Cardiac muscle cell (in vitro differentiated cells and primary cell): ENCODE data around the gene MYCBP2. TPM values are rescaled to one million over a fixed set of nuclear protein-coding genes. Genes with fewer than 3 reads are reported as not detected.

Experiments used
- DNase-seq, 2 donors: peaks; one replicate each; pipeline versions ENCODE4 v3.0.0 to v3.0.0-alpha.2; 2010 to 2017; ENCODE audit warnings: low read depth in 1 of 2, low spot score in 1 of 2
- H3K27ac ChIP-seq: fragments of 200-600 bp; sonication (generic); 2 replicates; pipeline ENCODE4 v1.5.1; 2016
- H3K27me3 ChIP-seq: fragments of 200-600 bp; sonication (generic); 2 replicates; pipeline ENCODE4 v1.6.0; 2016; ENCODE audit warnings: control low read depth
- H3K36me3 ChIP-seq: fragments of 200-600 bp; sonication (generic); 2 replicates; pipeline ENCODE4 v1.5.1; 2016; ENCODE audit warnings: control low read depth
- H3K4me1 ChIP-seq: fragments of 200-600 bp; sonication (generic); 2 replicates; pipeline ENCODE4 v1.8.1; 2017; ENCODE audit warnings: low read depth, mild to moderate bottlenecking, mixed run types
- H3K4me3 ChIP-seq: fragments of 200-600 bp; sonication (generic); 2 replicates; pipeline ENCODE4 v1.5.1; 2016; ENCODE audit warnings: mild to moderate bottlenecking
- H3K9me3 ChIP-seq: fragments of 200-600 bp; sonication (generic); 2 replicates; pipeline ENCODE4 v1.5.1; 2017; ENCODE audit warnings: low read depth, mild to moderate bottlenecking, control low read depth
- polyA plus RNA-seq: library from polyadenylated mRNA; unstranded; fragments of >200 nt; fragmentation: Nextera tagmentation; extraction: Ambion mirVana; gene quantifications from 2 replicates; pipeline ENCODE4 v1.2.1, GENCODE V29; 2016
- total RNA-seq: library from RNA; depleted of rRNA; stranded (reverse); fragments of >200 nt; gene quantifications from 2 replicates; pipeline ENCODE4 v1.2.3, GENCODE V29; 2016
- TF ChIP-seq, protein P1 (sequence below): IDR thresholded peaks from 2 replicates; pipeline ENCODE4 v1.5.1; 2012; ENCODE audit warnings: low read depth, mild to moderate bottlenecking, low read length

MYCBP2 gene, protein sequence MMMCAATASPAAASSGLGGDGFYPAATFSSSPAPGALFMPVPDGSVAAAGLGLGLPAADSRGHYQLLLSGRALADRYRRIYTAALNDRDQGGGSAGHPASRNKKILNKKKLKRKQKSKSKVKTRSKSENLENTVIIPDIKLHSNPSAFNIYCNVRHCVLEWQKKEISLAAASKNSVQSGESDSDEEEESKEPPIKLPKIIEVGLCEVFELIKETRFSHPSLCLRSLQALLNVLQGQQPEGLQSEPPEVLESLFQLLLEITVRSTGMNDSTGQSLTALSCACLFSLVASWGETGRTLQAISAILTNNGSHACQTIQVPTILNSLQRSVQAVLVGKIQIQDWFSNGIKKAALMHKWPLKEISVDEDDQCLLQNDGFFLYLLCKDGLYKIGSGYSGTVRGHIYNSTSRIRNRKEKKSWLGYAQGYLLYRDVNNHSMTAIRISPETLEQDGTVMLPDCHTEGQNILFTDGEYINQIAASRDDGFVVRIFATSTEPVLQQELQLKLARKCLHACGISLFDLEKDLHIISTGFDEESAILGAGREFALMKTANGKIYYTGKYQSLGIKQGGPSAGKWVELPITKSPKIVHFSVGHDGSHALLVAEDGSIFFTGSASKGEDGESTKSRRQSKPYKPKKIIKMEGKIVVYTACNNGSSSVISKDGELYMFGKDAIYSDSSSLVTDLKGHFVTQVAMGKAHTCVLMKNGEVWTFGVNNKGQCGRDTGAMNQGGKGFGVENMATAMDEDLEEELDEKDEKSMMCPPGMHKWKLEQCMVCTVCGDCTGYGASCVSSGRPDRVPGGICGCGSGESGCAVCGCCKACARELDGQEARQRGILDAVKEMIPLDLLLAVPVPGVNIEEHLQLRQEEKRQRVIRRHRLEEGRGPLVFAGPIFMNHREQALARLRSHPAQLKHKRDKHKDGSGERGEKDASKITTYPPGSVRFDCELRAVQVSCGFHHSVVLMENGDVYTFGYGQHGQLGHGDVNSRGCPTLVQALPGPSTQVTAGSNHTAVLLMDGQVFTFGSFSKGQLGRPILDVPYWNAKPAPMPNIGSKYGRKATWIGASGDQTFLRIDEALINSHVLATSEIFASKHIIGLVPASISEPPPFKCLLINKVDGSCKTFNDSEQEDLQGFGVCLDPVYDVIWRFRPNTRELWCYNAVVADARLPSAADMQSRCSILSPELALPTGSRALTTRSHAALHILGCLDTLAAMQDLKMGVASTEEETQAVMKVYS (N-terminal part only)
- total RNA-seq (51.1 and 53.1 TPM in 2 replicates), polyA plus RNA-seq (18.7 and 19.8 TPM in 2 replicates)

DNA sequence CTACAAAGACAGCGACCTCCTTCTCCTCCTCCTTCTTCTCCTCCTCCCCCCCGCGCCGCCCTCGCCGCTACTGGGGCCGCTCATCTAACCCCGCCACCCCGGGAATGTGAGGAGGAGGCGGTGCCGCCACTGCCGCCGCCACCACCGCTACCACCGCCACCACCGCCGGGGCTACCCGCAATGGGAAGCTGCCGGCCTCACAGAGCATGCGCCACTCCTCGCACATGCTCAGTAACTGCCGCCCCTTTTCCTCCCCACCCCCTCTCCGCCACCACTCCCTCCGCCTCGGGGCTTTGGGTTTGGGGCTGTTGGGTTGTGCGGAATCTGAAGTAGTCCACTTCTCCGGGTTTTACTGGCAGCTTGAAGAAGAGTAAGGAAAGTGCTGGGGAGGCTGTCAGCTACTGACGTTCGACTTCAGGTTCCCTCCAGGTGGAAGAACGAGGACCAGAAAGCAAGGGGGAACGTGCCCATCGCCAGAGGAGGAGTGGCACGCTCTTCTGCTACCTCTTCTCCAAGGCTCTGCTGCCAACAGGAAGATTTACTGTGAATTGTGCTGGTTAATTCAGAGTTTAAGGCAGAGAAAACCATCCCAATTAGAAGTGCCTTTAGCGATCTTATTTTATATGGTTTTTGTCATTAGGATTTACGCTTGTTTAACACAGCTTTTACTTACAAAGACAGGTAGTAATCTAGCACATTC lies at the start of gene MYCBP2:
TSS of gene MYCBP2 (minus strand) at position 190 of the 700 bp plus-strand sequence. CDS start 319 bp downstream, outside the sequence.
- peaks cover 12% of the 10 kb centered on the region for H3K4me1 ChIP-seq
- H3K27ac ChIP-seq = peak within 1 kb of the TSS; percentile 32

DNA sequence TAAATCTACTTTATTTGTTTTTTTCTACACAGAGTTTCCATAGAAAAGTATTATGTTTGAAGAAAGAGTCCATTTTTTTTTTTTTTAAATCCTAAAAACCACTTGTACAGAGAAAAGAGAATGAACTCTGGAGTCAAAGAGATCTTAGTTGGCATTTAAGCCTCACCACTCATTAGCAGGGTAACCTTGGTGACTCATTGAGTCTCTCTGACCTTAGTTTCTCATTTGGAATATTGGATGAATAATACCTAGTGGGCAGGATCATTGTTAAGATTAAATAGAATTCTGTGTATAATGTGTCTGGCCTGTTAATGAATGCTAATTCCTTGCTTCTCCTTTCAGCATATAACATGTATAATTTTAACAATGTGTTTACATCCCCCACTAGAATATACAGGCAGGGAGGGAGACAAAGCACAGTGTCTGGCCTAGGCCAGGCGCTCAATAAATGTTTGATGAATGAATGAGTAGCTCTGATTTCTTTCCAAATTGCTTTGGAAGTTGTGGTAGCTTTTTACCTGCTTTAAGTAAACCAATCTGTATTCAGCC lies 48.7 kb upstream of the MYCBP2 start:
- Histone ChIP-seq H3K27ac (no peak overlapping the region), H3K9me3 (no peaks in the 10 kb centered on the region), H3K36me3 (no peaks in the 10 kb centered on the region), H3K4me1 (no peaks in the 10 kb centered on the region), H3K4me3 (no peak overlapping the region), H3K27me3 (no peaks in the 10 kb centered on the region)
- TF ChIP-seq, protein P1, sequence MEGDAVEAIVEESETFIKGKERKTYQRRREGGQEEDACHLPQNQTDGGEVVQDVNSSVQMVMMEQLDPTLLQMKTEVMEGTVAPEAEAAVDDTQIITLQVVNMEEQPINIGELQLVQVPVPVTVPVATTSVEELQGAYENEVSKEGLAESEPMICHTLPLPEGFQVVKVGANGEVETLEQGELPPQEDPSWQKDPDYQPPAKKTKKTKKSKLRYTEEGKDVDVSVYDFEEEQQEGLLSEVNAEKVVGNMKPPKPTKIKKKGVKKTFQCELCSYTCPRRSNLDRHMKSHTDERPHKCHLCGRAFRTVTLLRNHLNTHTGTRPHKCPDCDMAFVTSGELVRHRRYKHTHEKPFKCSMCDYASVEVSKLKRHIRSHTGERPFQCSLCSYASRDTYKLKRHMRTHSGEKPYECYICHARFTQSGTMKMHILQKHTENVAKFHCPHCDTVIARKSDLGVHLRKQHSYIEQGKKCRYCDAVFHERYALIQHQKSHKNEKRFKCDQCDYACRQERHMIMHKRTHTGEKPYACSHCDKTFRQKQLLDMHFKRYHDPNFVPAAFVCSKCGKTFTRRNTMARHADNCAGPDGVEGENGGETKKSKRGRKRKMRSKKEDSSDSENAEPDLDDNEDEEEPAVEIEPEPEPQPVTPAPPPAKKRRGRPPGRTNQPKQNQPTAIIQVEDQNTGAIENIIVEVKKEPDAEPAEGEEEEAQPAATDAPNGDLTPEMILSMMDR = no peak
- DNase-seq = no peak

More for the DNA sequence above, at the start of gene MYCBP2:
- Histone ChIP-seq H3K4me3 (peak within 1 kb of the TSS; percentile 55), H3K36me3 (no peaks in the 10 kb centered on the region), H3K27me3 (no peaks in the 10 kb centered on the region), H3K9me3 (no peaks in the 10 kb centered on the region)
- TF ChIP-seq, protein P1 = no peak
- DNase-seq = peak; percentile 97 to 99

DNA sequence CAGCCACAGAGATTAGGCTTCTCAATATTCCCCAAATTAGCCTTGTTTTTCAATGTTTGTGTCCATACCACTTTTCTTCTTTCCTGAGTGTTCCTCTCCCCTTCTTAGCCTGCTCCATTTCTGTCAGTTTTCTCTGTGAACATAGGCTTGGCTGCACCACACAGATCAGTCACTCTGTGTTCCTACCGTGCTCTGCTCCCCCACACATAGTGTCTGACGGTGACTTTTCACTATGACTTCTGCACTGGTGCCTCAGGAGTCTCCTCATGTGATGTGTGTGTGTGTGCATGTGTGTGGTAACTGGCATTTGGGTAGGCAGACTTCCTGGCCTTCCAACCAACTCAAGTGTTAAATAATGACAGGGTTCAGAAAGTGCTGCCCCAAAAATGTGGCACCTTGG lies 47.9 kb upstream of the MYCBP2 start:
- TF ChIP-seq, protein P1 = no peak
- no peak for DNase-seq

DNA sequence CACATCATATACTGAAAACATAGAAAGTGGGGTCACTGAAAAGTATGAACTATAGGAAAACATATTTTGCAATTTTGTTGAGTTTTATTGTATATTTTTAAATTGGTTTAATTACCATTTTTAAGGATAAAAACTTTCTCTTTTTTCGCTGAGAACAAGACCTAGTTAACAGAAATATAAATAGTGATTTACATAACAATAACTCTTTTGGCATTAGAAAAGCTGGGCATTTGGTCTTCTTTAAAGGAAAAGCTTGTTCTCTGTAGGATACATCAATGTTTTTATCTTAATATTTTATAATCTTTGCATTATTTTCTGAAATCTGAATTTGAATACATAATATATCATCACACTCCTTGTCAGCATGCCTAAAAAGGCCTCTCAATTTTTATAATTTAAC lies 47.4 kb upstream of the MYCBP2 start:
- no peaks in the 10 kb centered on the region for H3K4me1 ChIP-seq
- TF ChIP-seq, protein P1 = no peak
- DNase-seq = no peak

More for the DNA sequence above, 47.9 kb upstream of the MYCBP2 start:
- no peaks in the 10 kb centered on the region for H3K4me1 ChIP-seq
- H3K9me3 ChIP-seq = no peaks in the 10 kb centered on the region
- no peak overlapping the region for H3K27ac ChIP-seq
- no peak overlapping the region for H3K4me3 ChIP-seq
- H3K36me3 ChIP-seq = no peaks in the 10 kb centered on the region
- H3K27me3 ChIP-seq = no peaks in the 10 kb centered on the region

More for the DNA sequence above, 47.4 kb upstream of the MYCBP2 start:
- Histone ChIP-seq H3K27me3 (no peaks in the 10 kb centered on the region), H3K9me3 (no peaks in the 10 kb centered on the region), H3K27ac (no peak overlapping the region), H3K36me3 (no peaks in the 10 kb centered on the region), H3K4me3 (no peak overlapping the region)
